Muscle of arm (tissue), 12 donors: Measurements from ENCODE around the gene NOTCH1. TPM values are rescaled to one million over a fixed set of nuclear protein-coding genes. Genes with fewer than 3 reads are reported as not detected.
"Not testable (repeated sequence)": the region's sequence is repeated elsewhere in the genome, so short reads cannot be mapped to it uniquely, and the experiment has no call there.

Source experiments
- DNase-seq: peaks from one replicate; pipeline ENCODE4 v3.0.0-alpha.2; 2013
- polyA plus RNA-seq, 12 donors: library from polyadenylated mRNA; unstranded; fragments of 120-200 nt; gene quantifications; one replicate each; pipeline ENCODE4 v1.2.1, GENCODE V29; 2013; ENCODE audit not compliant: insufficient read length in 12 of 12

Gene NOTCH1
- polyA plus RNA-seq, 12 donors, result 18.0 to 47.5 (median 20.6) TPM; not detected in 1

GRCh38 chr9:136565086-136565714 lies 19.4 kb upstream of the NOTCH1 start:
- no peak for DNase-seq

- DNase-seq, result no peak
Measured at GRCh38 chr9:136564379-136564988, 18.6 kb upstream of the NOTCH1 start.

- no peak for DNase-seq
Measured at GRCh38 chr9:136563646-136564325, 17.9 kb upstream of the NOTCH1 start.

- no peak for DNase-seq
Measured at GRCh38 chr9:136562746-136563495, 17.1 kb upstream of the NOTCH1 start.

GRCh38 chr9:136561779-136562178 lies 15.9 kb upstream of the NOTCH1 start:
- no peak for DNase-seq

- DNase-seq, result no peak
Measured at GRCh38 chr9:136560586-136560985, 14.7 kb upstream of the NOTCH1 start.

GRCh38 chr9:136559371-136559770 lies 13.5 kb upstream of the NOTCH1 start:
- DNase-seq, result not testable (repeated sequence)

- not testable (repeated sequence) for DNase-seq
Measured at GRCh38 chr9:136558846-136559245, 13.0 kb upstream of the NOTCH1 start.

- no peak for DNase-seq
Measured at GRCh38 chr9:136558373-136558772, 12.5 kb upstream of the NOTCH1 start.

- no peak for DNase-seq
Measured at GRCh38 chr9:136557036-136557435, 11.2 kb upstream of the NOTCH1 start.

- no peak for DNase-seq
Measured at GRCh38 chr9:136556166-136556565, 10.3 kb upstream of the NOTCH1 start.

GRCh38 chr9:136554870-136555269 lies 9.0 kb upstream of the NOTCH1 start:
- no peak for DNase-seq

GRCh38 chr9:136553581-136553980 lies 7.7 kb upstream of the NOTCH1 start:
- no peak for DNase-seq

GRCh38 chr9:136552117-136552703 lies 6.4 kb upstream of the NOTCH1 start:
- peak; percentile 59 for DNase-seq

GRCh38 chr9:136551401-136552116 lies 5.7 kb upstream of the NOTCH1 start:
- no peak for DNase-seq

GRCh38 chr9:136550439-136551289 lies 4.8 kb upstream of the NOTCH1 start:
- DNase-seq, result no peak

- no peak for DNase-seq
Measured at GRCh38 chr9:136549010-136549980, 3.4 kb upstream of the NOTCH1 start.

- DNase-seq, result no peak
Measured at GRCh38 chr9:136547508-136548215, 1.8 kb upstream of the NOTCH1 start.
